ENCODE data around the gene ZDHHC24.

ZDHHC24 gene

DNA sequence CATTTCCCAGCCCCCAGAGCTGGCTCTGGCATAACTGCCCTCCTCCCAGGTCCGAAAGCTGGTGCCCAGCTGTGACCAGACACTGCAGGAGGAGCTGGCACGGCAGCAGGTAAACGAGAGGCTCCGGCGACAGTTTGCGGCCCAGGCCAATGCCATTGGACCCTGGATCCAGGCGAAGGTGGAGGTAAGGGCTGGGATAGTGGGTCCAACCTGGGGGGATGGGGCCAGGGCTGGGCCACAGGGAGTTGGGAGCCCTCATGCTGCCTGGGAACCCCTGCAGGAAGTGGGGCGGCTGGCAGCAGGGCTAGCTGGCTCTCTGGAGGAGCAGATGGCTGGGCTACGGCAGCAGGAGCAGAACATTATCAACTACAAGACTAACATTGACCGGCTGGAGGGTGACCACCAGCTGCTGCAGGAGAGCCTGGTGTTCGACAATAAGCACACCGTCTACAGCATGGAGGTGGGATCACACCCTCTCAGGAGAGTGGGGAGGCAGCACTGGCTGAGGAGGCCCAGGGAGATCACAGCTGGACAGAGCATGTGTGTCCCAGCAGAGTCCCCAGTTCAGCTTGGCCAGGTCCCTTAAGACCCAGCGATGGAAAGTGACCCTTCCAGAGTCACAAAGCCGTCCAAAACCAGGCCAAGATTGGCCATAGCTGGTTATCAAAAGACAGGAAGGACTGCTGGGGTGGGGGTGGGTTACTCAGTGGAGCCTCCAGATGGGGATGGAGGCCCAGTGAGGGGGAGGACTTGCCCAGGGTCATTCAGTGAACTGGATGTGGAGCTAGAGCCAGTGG is 15.5 kb upstream of the ZDHHC24 start:
- no peak overlapping the region for H3K27ac ChIP-seq (ENCODE audit: poor library complexity, severe bottlenecking)
- no peak overlapping the region for H3K4me3 ChIP-seq (ENCODE audit: severe bottlenecking)
- no peaks in the 10 kb centered on the region for H3K36me3 ChIP-seq (ENCODE audit: low read depth)
- TF ChIP-seq, protein P1, sequence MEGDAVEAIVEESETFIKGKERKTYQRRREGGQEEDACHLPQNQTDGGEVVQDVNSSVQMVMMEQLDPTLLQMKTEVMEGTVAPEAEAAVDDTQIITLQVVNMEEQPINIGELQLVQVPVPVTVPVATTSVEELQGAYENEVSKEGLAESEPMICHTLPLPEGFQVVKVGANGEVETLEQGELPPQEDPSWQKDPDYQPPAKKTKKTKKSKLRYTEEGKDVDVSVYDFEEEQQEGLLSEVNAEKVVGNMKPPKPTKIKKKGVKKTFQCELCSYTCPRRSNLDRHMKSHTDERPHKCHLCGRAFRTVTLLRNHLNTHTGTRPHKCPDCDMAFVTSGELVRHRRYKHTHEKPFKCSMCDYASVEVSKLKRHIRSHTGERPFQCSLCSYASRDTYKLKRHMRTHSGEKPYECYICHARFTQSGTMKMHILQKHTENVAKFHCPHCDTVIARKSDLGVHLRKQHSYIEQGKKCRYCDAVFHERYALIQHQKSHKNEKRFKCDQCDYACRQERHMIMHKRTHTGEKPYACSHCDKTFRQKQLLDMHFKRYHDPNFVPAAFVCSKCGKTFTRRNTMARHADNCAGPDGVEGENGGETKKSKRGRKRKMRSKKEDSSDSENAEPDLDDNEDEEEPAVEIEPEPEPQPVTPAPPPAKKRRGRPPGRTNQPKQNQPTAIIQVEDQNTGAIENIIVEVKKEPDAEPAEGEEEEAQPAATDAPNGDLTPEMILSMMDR (IDR thresholded peaks at IDR 0.05; ENCODE audit: poor library complexity, severe bottlenecking), result no peak
- peaks cover 3% of the 10 kb centered on the region for H3K27me3 ChIP-seq (ENCODE audit: insufficient read depth, poor library complexity, severe bottlenecking)
- DNase-seq (ENCODE audit: low spot score) (no peak), ATAC-seq (ENCODE audit: low read depth) (no peak)
- H3K4me1 ChIP-seq (ENCODE audit: insufficient read depth, poor library complexity, severe bottlenecking), result no peaks in the 10 kb centered on the region
- H3K9me3 ChIP-seq (ENCODE audit: severe bottlenecking), result no peaks in the 10 kb centered on the region

DNA sequence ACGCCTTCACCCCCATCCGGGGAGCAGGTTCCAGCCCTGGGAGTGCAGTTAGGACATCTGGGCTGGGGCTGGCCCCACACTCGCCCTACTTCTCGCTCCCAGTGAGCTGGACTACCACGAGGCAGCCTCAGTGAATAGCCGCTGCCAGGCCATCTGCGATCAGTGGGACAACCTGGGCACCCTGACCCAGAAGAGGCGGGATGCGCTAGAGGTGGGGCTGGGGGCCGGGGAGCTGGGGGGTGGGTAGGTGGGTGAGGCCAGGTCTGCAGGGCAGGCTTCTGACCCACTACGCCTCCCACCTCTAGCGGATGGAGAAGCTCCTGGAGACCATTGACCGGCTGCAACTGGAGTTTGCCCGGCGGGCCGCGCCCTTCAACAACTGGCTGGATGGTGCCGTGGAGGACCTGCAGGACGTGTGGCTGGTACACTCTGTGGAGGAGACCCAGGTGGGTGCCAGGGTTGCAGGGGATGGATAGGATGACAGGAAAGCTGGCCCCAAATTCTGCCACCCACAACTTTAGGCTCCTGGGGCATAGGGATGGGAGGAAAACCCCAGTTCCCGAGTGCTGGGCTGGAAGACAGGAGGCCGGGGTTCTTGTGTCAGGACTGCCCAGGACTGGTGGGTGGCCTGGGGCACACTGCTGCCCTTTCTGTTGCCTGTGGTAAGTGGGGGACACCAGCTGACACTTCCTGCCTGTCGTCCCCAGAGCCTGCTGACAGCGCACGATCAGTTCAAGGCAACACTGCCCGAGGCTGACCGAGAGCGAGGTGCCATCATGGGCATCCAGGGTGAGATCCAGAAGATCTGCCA is 14.2 kb upstream of the ZDHHC24 start:
- TF ChIP-seq, protein P1 (IDR thresholded peaks at IDR 0.05; ENCODE audit: poor library complexity, severe bottlenecking), result no peak
- ATAC-seq (ENCODE audit: low read depth) (no peak), DNase-seq (ENCODE audit: low spot score) (no peak)
- Histone ChIP-seq H3K36me3 (ENCODE audit: low read depth) (no peaks in the 10 kb centered on the region), H3K27me3 (ENCODE audit: insufficient read depth, poor library complexity, severe bottlenecking) (peaks cover 3% of the 10 kb centered on the region), H3K9me3 (ENCODE audit: severe bottlenecking) (no peaks in the 10 kb centered on the region), H3K27ac (ENCODE audit: poor library complexity, severe bottlenecking) (no peak overlapping the region), H3K4me1 (ENCODE audit: insufficient read depth, poor library complexity, severe bottlenecking) (no peaks in the 10 kb centered on the region), H3K4me3 (ENCODE audit: severe bottlenecking) (no peak overlapping the region)

DNA sequence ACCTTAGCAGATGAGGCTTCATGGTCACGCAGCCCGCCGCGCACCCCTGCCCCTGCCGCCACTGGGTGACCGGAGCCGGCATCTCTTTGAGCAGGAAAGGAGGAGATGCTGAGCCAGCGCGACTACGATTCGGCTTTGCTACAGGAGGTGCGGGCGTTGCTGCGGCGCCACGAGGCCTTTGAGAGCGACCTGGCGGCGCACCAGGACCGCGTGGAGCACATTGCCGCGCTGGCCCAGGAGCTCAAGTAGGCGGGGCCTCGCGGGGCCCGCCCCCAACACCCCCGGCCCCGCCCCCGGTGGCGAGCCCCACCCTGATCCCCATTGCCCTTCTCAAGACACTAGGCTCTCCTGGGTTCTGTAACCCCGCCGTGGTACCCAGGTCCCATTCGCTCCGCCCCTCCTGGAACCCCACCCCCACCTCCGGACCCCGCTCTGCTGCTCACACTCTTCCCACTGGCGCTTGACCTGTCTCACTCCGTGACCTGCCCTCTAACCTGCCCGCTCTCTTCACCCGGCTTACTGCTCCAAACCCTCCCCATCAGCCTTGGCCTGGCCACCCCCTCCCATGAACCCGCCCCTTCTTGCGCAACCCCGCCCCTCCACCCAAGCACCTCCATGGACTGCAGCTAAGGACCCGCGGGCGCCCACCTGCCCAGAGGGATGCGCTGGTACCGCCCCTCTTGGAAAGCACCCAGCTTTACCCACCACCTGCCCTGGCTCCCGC is 13.5 kb upstream of the ZDHHC24 start:
- ATAC-seq (ENCODE audit: low read depth) (peak; percentile 35; the same call in 2 of the 3 replicates), DNase-seq (ENCODE audit: low spot score) (no peak)
- Histone ChIP-seq H3K36me3 (ENCODE audit: low read depth) (no peaks in the 10 kb centered on the region), H3K4me3 (ENCODE audit: severe bottlenecking) (no peak overlapping the region), H3K27ac (ENCODE audit: poor library complexity, severe bottlenecking) (no peak overlapping the region), H3K27me3 (ENCODE audit: insufficient read depth, poor library complexity, severe bottlenecking) (peaks cover 3% of the 10 kb centered on the region), H3K9me3 (ENCODE audit: severe bottlenecking) (no peaks in the 10 kb centered on the region), H3K4me1 (ENCODE audit: insufficient read depth, poor library complexity, severe bottlenecking) (no peaks in the 10 kb centered on the region)
- TF ChIP-seq, protein P1 (IDR thresholded peaks at IDR 0.05; ENCODE audit: poor library complexity, severe bottlenecking), result no peak

DNA sequence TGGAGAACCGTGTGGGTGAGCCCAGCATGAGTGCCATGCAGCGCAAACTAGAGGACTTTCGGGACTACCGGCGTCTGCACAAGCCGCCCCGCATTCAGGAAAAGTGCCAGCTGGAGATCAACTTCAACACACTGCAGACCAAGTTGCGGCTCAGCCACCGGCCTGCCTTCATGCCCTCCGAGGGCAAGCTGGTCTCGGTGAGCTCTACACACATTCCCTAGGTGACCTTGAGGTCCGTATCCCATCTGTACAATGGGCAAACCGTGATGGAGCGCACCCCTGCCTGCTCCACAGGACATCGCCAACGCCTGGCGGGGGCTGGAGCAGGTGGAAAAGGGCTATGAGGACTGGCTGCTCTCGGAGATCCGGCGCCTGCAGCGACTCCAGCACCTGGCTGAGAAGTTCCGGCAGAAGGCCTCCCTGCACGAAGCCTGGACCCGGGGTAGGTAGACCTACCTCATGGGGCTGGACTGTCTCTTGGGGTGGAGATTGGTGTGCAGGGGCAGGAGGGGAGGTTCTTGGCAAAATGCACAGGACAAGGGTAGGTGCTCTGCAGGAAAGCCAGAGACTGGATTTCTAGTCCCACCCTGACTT is 12.0 kb upstream of the ZDHHC24 start:
- peaks cover 3% of the 10 kb centered on the region for H3K27me3 ChIP-seq (ENCODE audit: insufficient read depth, poor library complexity, severe bottlenecking)
- H3K36me3 ChIP-seq (ENCODE audit: low read depth), result no peaks in the 10 kb centered on the region
- TF ChIP-seq, protein P1 (IDR thresholded peaks at IDR 0.05; ENCODE audit: poor library complexity, severe bottlenecking), result no peak
- no peak for ATAC-seq (ENCODE audit: low read depth)
- DNase-seq (ENCODE audit: low spot score), result no peak
- no peaks in the 10 kb centered on the region for H3K9me3 ChIP-seq (ENCODE audit: severe bottlenecking)
- no peaks in the 10 kb centered on the region for H3K4me1 ChIP-seq (ENCODE audit: insufficient read depth, poor library complexity, severe bottlenecking)
- no peak overlapping the region for H3K27ac ChIP-seq (ENCODE audit: poor library complexity, severe bottlenecking)
- no peak overlapping the region for H3K4me3 ChIP-seq (ENCODE audit: severe bottlenecking)

Data from RWPE2 (cell line).